ENCODE data around the gene NMNAT1.
"Not testable (repeated sequence)": the region's sequence is repeated elsewhere in the genome, so short reads cannot be mapped to it uniquely, and the experiment has no call there.

Gene NMNAT1

DNA sequence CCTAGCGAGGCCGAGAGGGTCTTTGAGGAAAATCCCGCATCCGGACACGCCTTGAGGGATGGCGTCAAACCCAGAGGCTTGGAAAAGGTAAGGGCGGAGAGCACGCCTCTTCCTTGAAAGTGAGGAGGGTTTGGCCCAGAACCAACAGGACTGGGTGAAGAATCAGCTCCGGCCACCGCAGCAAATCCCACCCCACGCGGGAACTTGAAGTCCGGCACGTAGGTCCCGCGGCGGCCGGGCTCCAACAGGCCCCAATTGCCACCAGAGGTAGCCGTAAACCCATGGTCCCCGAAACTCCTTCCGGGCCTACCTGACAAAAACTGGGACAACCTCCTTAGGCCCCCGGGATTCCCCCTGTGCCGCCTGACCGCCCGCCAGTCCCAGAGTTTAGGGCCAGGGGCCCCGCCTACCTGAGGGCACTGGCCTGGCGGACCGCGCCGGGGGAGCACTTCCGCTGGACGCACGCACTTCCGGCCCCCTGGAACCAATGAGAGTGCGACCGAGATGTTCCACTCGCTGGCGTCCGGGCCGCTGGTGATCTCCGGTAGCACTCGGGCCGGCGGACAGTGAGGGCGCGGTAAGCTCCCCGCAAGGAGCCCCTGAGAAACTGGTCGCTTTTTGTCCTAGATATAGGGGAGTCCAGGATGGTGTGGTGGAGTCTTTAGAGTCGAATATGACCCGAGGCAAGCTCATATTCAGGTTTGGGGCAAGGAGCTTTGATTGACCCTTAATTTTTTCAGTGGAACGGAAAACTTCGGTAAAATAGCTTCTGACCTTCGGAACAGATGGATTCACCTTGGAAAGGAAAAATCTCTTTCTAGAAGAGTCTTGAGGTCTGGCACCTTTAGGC, at the start of gene NMNAT1, which contains the start of gene LZIC:
NMNAT1 (plus strand) TSS at position 537 of the 850 bp plus-strand sequence. CDS start 28,599 bp downstream, outside the sequence.
LZIC (minus strand) TSS at position 453 of the 850 bp plus-strand sequence. CDS start 6,772 bp downstream, outside the sequence.
- DNase-seq (ENCODE audit: low spot score) = peak; percentile 91

GRCh38 chr1:9894115-9894514, 49.2 kb upstream of the NMNAT1 start:
- DNase-seq (ENCODE audit: low spot score) = no peak

GRCh38 chr1:9900142-9901043, 42.9 kb upstream of the NMNAT1 start:
- DNase-seq (ENCODE audit: low spot score) = peak; percentile 2

DNA sequence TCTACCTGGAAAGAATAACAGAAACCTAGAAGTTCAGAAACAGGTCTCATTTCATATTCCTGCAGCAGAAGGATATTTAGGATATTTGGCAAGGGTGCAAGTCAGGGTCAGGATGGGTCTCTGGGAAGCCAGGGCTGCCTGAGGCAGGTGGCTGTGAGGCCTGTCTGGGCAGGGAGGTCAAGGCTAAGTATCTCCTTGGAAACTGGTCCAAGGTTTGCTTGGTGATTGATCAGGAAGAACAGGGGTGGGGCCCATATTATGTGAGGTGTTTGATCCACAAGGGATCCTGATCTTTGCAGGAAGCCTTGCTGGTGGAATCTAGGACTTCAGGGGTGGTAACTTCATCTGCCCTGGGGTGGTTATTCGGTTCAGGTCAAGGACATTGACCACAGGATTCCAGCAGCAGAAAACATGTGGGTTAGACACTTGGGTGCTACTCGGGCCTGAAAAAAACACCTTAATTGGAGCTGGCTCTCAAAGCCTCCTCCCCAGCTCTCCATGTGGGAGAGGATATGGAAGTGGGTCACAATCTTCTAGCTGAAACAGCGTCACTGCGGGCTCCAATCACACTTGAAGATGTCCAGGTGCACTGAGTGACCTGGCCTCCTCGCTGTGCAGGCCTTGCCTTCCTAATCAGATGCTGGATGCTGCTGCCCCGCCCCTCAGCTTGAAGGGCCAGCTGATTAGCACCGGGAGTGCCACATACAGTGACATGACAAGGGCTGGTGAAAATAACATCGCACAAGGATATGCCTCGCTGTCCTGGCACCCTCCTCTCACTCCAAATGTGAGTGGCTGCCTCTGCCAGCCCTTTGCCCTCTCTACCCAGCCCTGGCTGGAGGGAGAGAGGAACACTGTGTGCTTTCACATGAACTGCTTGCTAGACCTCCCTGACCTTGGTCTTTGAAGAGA, 41.9 kb upstream of the NMNAT1 start:
- DNase-seq (ENCODE audit: low spot score) = peak; percentile 14

GRCh38 chr1:9902060-9902452, 41.2 kb upstream of the NMNAT1 start:
- no peak for DNase-seq (ENCODE audit: low spot score)

DNA sequence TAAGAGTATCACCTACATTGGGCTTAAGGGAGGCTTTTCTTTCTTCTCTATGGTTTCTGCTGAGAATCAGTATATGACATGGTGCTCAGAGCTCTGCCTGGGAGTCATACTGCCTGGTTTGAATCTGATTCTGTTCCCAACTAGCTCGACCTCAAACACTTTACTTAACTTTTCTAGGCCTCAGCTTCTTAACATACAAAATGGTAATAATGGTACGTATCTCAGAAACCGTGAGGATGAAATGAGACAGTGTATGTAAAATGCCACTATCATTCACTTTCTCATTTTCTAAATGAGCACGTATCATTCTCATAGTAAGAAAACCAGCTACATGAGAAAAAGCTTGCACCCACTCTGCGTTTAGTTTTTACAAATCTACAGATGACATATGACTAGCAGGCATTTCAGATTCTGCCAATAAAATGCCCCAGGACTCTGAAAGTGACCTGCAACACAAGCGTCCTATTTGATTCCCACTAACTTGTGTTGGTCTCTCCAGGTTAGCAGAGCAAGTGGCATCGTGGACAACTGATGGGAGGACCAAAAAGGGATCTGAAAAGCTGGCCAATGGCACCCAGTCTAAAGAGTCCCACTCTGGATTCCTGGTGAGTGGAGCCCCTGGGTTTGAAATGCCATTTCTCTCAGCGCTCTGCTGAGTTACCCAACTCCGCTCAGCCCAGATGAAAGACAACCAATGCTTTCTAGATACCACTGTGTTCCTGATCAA, 39.3 kb upstream of the NMNAT1 start:
- no peak for DNase-seq (ENCODE audit: low spot score)

DNA sequence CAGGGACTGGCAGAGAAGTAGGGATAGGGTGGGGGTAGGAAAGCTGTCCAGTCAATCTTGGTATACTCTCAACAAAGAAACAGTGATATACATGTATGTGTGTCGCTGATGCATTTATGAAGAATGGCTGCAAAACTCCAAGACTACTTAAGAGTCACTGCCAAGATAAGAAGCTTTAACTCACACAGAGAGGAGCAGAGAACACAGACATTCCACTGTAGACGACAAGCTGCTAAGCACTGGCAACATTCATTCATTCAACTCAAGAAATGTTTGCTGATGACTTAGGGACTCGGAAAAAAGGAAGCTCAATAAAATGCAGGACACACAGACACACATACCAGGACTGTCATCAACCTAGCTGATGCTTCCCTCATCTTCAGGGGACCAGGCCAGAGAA, 38.7 kb upstream of the NMNAT1 start:
- no peak for DNase-seq (ENCODE audit: low spot score)

DNA sequence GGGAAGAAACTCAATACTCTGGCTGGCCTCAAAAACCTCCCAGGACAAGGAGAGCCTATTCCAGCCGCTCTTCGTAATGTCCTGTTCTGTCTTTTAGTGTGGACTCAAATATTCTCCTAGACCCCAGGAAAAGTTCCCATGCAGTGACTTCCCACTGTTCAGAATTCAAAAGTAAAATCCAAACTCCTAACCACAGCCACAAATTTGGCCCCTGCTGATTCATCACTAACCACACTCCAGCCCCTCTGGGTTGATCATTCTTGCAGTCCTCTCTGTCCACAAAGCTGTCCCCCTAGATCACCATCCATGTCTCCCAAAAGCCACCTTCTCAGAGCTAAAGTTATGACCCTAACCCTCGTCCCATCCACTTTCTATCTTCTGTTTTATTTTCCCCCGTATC, 38.3 kb upstream of the NMNAT1 start:
- DNase-seq (ENCODE audit: low spot score) = no peak

- DNase-seq (ENCODE audit: low spot score) = no peak
These were observed 36.8 kb upstream of the NMNAT1 start for GRCh38 chr1:9906466-9906865.

GRCh38 chr1:9907441-9907840, 35.8 kb upstream of the NMNAT1 start:
- no peak for DNase-seq (ENCODE audit: low spot score)

DNA sequence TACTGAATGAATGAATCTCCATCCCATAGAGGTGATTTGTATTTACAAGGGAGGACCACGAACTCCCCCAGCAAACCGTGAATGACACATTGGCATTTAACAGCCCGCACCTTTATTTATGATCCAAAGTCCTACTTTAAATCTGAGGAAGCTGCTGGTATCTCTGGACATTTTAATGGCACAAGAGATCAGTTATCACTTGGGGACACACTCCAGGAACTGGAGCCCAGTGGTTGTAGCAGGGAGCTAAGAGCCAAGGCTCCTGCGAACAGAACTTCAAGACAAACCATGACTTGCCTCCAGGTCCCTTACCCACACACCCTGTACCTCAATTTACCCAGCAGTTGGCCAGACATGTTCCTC, 34.4 kb upstream of the NMNAT1 start:
- DNase-seq (ENCODE audit: low spot score) = no peak

DNA sequence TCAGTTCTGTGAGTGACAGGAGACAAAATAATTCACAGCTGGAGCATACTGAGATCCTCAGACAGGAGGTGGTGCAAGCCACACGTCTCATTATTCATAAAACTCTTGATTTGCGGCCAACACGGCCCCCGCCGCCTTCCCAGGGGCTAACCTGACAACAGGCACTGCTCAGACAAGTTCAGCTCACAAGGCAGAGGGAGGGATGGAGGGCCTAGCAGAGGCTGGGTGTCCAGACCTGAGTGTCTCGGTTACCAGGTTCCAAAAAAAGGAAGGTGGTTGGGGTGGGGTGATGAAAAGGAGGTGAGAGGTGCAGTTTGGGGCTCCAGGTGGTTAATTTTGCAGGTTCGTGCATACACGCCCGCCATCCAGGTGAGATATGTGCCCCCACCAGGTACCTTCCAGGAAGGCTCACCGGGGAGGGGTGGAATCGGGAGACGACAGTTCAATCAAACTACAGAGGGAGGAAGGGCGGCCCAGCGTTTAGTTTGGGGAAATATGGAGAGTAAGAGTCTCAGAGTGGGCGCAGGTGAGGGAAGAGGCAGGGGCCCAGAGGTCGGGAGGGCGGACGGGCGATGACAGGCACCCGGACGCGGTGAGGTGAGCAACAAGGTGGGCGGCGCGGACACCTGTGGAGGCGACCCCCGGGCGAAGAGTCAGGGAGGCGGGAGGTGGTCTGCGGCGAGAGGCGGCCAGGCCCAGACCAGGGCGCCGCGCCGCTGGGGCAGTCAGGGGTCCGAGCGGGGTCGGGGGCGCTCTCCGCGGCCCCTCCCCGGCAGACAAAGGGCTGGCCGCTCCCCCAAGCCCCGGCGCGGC, 33.8 kb upstream of the NMNAT1 start:
- no peak for DNase-seq (ENCODE audit: low spot score)

DNA sequence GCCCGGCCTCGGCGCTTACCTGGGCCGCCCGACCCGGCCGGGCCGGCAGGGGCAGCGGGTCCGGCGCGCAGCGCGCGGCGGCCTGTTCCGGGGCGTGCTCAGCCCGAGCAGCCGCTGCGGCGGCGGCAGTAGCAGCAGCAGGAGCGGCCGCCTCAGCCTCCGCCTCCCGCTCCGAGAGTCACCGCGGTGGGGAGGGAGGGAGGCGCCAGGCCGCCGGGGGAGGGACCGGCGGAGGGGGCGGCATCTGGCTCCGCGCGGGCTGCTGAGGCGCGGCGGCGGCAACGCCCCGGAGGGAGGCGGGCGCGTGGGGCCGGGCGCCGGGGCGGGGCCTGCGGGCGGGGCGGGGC, 33.2 kb upstream of the NMNAT1 start, which contains the start of gene CTNNBIP1:
CTNNBIP1 (minus strand) TSS at position 194 of the 347 bp plus-strand sequence. CDS start 38,205 bp downstream, outside the sequence.
- no peak for DNase-seq (ENCODE audit: low spot score)

- peak; percentile 99 for DNase-seq (ENCODE audit: low spot score)
These were observed 32.7 kb upstream of the NMNAT1 start for GRCh38 chr1:9910423-9911178.

GRCh38 chr1:9912264-9912936, 30.9 kb upstream of the NMNAT1 start:
- DNase-seq (ENCODE audit: low spot score) = no peak

GRCh38 chr1:9914610-9914937, 28.7 kb upstream of the NMNAT1 start:
- no peak for DNase-seq (ENCODE audit: low spot score)

- DNase-seq (ENCODE audit: low spot score) = no peak
These were observed 26.8 kb upstream of the NMNAT1 start for GRCh38 chr1:9916452-9916851.

GRCh38 chr1:9917495-9917894, 25.8 kb upstream of the NMNAT1 start:
- not testable (repeated sequence) for DNase-seq (ENCODE audit: low spot score)

DNA sequence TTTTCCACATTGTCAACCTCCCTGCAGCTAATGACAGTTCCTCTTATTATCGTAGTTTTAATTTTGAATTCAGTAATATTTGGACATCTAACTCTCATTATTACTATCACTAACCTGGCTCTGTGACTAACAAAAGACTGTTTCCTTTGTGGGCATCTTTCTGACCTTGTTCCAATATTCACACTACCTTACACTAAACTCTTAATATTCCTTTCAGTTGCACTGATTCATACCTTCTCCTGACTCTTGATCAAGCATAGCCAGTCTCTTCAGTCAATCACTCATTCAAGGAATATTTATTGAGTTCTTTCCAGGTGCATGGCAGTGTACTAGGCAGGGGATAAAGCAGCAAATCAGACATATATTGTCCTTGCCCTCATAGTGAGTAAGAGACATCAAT, 25.4 kb upstream of the NMNAT1 start:
- DNase-seq (ENCODE audit: low spot score) = no peak
